ENCODE measurements around the gene CBLB.

The CBLB gene

GRCh38 chr3:105844704-105845103 is 24.1 kb downstream of the CBLB start:
- no peak for DNase-seq (ENCODE audit: extremely low read depth, insufficient read length)
- Histone ChIP-seq H3K4me3 (replicated peaks; ENCODE audit: low read depth, low read length) (no peak overlapping the region), H3K27me3 (replicated peaks; ENCODE audit: control insufficient read depth, insufficient read depth, low read length) (no peaks in the 10 kb centered on the region), H3K36me3 (ENCODE audit: control insufficient read depth, insufficient read depth, low read length) (0 out of 2 replicates have a peak, but pooled peaks cover 2% of the 10 kb centered on the region)
- TF ChIP-seq CTCF (IDR thresholded peaks at IDR 0.05; ENCODE audit: insufficient read depth, low read length, poor library complexity, severe bottlenecking), result no peak

GRCh38 chr3:105843994-105844393 is 24.8 kb downstream of the CBLB start:
- H3K36me3 ChIP-seq (ENCODE audit: control insufficient read depth, insufficient read depth, low read length), result 0 out of 2 replicates have a peak, but pooled peaks cover 2% of the 10 kb centered on the region
- TF ChIP-seq CTCF (IDR thresholded peaks at IDR 0.05; ENCODE audit: insufficient read depth, low read length, poor library complexity, severe bottlenecking), result no peak
- H3K27me3 ChIP-seq (replicated peaks; ENCODE audit: control insufficient read depth, insufficient read depth, low read length), result no peaks in the 10 kb centered on the region
- no peak overlapping the region for H3K4me3 ChIP-seq (replicated peaks; ENCODE audit: low read depth, low read length)
- DNase-seq (ENCODE audit: extremely low read depth, insufficient read length), result no peak

- Histone ChIP-seq H3K4me3 (replicated peaks; ENCODE audit: low read depth, low read length) (no peak overlapping the region), H3K27me3 (replicated peaks; ENCODE audit: control insufficient read depth, insufficient read depth, low read length) (no peaks in the 10 kb centered on the region), H3K36me3 (ENCODE audit: control insufficient read depth, insufficient read depth, low read length) (0 out of 2 replicates have a peak, but pooled peaks cover 2% of the 10 kb centered on the region)
- no peak for DNase-seq (ENCODE audit: extremely low read depth, insufficient read length)
- no peak for TF ChIP-seq CTCF (IDR thresholded peaks at IDR 0.05; ENCODE audit: insufficient read depth, low read length, poor library complexity, severe bottlenecking)
Measured at GRCh38 chr3:105842943-105843342, 25.9 kb downstream of the CBLB start.

GRCh38 chr3:105842449-105842848 is 26.4 kb downstream of the CBLB start:
- no peak overlapping the region for H3K4me3 ChIP-seq (replicated peaks; ENCODE audit: low read depth, low read length)
- TF ChIP-seq CTCF (IDR thresholded peaks at IDR 0.05; ENCODE audit: insufficient read depth, low read length, poor library complexity, severe bottlenecking), result no peak
- no peaks in the 10 kb centered on the region for H3K27me3 ChIP-seq (replicated peaks; ENCODE audit: control insufficient read depth, insufficient read depth, low read length)
- 0 out of 2 replicates have a peak, but pooled peaks cover 2% of the 10 kb centered on the region for H3K36me3 ChIP-seq (ENCODE audit: control insufficient read depth, insufficient read depth, low read length)
- DNase-seq (ENCODE audit: extremely low read depth, insufficient read length), result no peak

GRCh38 chr3:105837947-105838346 is 30.9 kb downstream of the CBLB start:
- H3K4me3 ChIP-seq (replicated peaks; ENCODE audit: low read depth, low read length), result no peak overlapping the region
- H3K36me3 ChIP-seq (ENCODE audit: control insufficient read depth, insufficient read depth, low read length), result 0 out of 2 replicates have a peak, but pooled peaks cover 2% of the 10 kb centered on the region
- TF ChIP-seq CTCF (IDR thresholded peaks at IDR 0.05; ENCODE audit: insufficient read depth, low read length, poor library complexity, severe bottlenecking), result no peak
- H3K27me3 ChIP-seq (replicated peaks; ENCODE audit: control insufficient read depth, insufficient read depth, low read length), result no peaks in the 10 kb centered on the region
- DNase-seq (ENCODE audit: extremely low read depth, insufficient read length), result no peak

Measured in GM06990 (cell line).